Heart left ventricle (tissue), 16 donors: Measurements from ENCODE around the gene PRKCA. TPM values are rescaled to one million over a fixed set of nuclear protein-coding genes. Genes with fewer than 3 reads are reported as not detected.

Experiments
- ATAC-seq, 4 donors: fragments of 200-7000 bp; cut with Tn5 transposase; one replicate each; pipeline ENCODE4 v1.9.1; 2020 to 2022; ENCODE audit warnings: moderate library complexity in 4 of 4, mild to moderate bottlenecking in 3 of 4, moderate number of reproducible peaks in 1 of 4
- DNase-seq, 5 donors: peaks; one replicate each; pipeline ENCODE4 v3.0.0-alpha.2; 2020
- H3K27ac ChIP-seq, 12 donors: fragments of 200-600 bp; sonication (generic) in 4 of 12; one replicate each; pipeline versions ENCODE4 v1.5.0 to v1.8.0; 2016 to 2022; ENCODE audit warnings: mild to moderate bottlenecking in 2 of 12
- H3K27me3 ChIP-seq, 9 donors: fragments of 200-600 bp; sonication (generic) in 2 of 9; one replicate each; pipeline versions ENCODE4 v1.5.1 to v1.8.0; 2016 to 2022; ENCODE audit warnings: mild to moderate bottlenecking in 3 of 9
- H3K36me3 ChIP-seq, 9 donors: fragments of 200-600 bp; sonication (generic) in 2 of 9; one replicate each; pipeline versions ENCODE4 v1.5.0 to v1.8.0; 2018 to 2022; ENCODE audit warnings: mild to moderate bottlenecking in 2 of 9
- H3K4me1 ChIP-seq, 12 donors: fragments of 200-600 bp; sonication (generic) in 4 of 12; one replicate each; pipeline versions ENCODE4 v1.5.0 to v1.8.0; 2016 to 2022; ENCODE audit warnings: mild to moderate bottlenecking in 3 of 12
- H3K4me3 ChIP-seq, 12 donors: fragments of 200-600 bp; sonication (generic) in 4 of 12; one replicate each; pipeline versions ENCODE4 v1.5.0 to v1.8.0; 2017 to 2022; ENCODE audit warnings: mild to moderate bottlenecking in 9 of 12, moderate library complexity in 4 of 12
- H3K9me3 ChIP-seq, 12 donors: fragments of 200-600 bp; sonication (generic) in 4 of 12; one replicate each; pipeline versions ENCODE4 v1.5.0 to v1.8.0; 2016 to 2022; ENCODE audit warnings: mild to moderate bottlenecking in 1 of 12
- POLR2A ChIP-seq, 2 donors: fragments of 450-650 bp; IDR thresholded peaks; one replicate each; pipeline ENCODE4 v1.6.1; 2017; ENCODE audit warnings: antibody characterized with exemption in 2 of 2, mild to moderate bottlenecking in 2 of 2, moderate library complexity in 2 of 2
- WGBS, 4 donors: extraction: QIAGEN DNeasy Blood & Tissue Kit in 2 of 4; methylation state at CpG; one replicate each; pipeline versions ENCODE4 v1.1.5 to v1.1.7; 2013 to 2018; 5-methylcytosine and 5-hydroxymethylcytosine counted together
- intact Hi-C, 10 donors: fragments of 100-400 bp; cut with DNase I; formaldehyde crosslinking; loops; one replicate each; pipeline versions ENCODE4 v1.11.1 to v1.14.2; 2022
- polyA plus RNA-seq, 2 donors: library from polyadenylated mRNA; stranded (reverse); fragments of 200-250 nt; gene quantifications; one replicate each; pipeline ENCODE4 v1.2.3, GENCODE V29; 2013
- total RNA-seq, 9 donors: library from RNA; depleted of rRNA in 2 of 9; stranded (reverse); fragments of >200 nt in 2 of 9; fragmentation: NEBNext Ultra II Directional in 3 of 9; extraction: Animal tissue kit (Norgen Biotek cat#: 25700) in 3 of 9; gene quantifications; one replicate each; pipeline versions ENCODE4 v1.1.0 to v1.2.4, GENCODE V29; 2016 to 2023
- TF ChIP-seq, protein P1 (sequence below), 12 donors: fragments of 200-600 bp; sonication (generic) in 4 of 12; IDR thresholded peaks; one replicate each; pipeline versions ENCODE4 v1.5.0 to v1.8.0; 2018 to 2022; ENCODE audit warnings: antibody characterized with exemption in 12 of 12, mild to moderate bottlenecking in 5 of 12
- donor health status: ischemic (EF 13 %, LVEDD 7.1; RV severe dilation, severe dysfunction).
- donor health status: healthy with polysubstance abuse.
- donor health status: DM: no; HTN: yes; CAD: no.
- donor health status: DM: no; HTN: no; CAD: no.
- donor health status: ischemic (EF 25% LVEDD 6.9; RV normal size, moderate dysfunction).
- donor health status: ischemic (EF 25% LVEDD 5.7; RV mildly dilated, moderate dysfunction).
- donor health status: healthy.
- donor health status: DM: yes; HTN: yes; CAD: no.
- donor health status: ischemic (EF 35%, LVEDD 5.7; RV mildly dilated, moderate dysfunction).
- donor health status: nonischemic (EF 11% LVEDD 7.7; RV severe dilation, severe dysfunction).
- donor health status: DM: yes; HTN: yes; CAD: no.
- donor health status: PGD.
- donor health status: ischemic (EF 29% LVEDD 5.4; RV normal size, mild dysfunction).
- donor health status: nonischemic (EF 23%, LVEDD 6.1; RV moderate dilation, normal function).

Gene PRKCA
- total and polyA plus RNA-seq, 11 donors, result 3.4 to 26.8 (median 11.4) TPM

- Histone ChIP-seq H3K27ac (no peak overlapping the region), H3K27me3 (no peaks in the 10 kb centered on the region), H3K4me3 (no peak overlapping the region), H3K4me1 (peaks cover 0 to 13% (median 0%) of the 10 kb centered on the region in 12 donors), H3K9me3 (peaks cover 0 to 21% (median 0%) of the 10 kb centered on the region in 12 donors), H3K36me3 (no peaks in the 10 kb centered on the region)
- no peak for ATAC-seq
- TF ChIP-seq, protein P1, sequence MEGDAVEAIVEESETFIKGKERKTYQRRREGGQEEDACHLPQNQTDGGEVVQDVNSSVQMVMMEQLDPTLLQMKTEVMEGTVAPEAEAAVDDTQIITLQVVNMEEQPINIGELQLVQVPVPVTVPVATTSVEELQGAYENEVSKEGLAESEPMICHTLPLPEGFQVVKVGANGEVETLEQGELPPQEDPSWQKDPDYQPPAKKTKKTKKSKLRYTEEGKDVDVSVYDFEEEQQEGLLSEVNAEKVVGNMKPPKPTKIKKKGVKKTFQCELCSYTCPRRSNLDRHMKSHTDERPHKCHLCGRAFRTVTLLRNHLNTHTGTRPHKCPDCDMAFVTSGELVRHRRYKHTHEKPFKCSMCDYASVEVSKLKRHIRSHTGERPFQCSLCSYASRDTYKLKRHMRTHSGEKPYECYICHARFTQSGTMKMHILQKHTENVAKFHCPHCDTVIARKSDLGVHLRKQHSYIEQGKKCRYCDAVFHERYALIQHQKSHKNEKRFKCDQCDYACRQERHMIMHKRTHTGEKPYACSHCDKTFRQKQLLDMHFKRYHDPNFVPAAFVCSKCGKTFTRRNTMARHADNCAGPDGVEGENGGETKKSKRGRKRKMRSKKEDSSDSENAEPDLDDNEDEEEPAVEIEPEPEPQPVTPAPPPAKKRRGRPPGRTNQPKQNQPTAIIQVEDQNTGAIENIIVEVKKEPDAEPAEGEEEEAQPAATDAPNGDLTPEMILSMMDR (IDR thresholded peaks at IDR 0.05), result no peak
- no peak for TF ChIP-seq POLR2A (IDR thresholded peaks at IDR 0.05)
- 71 to 80% (median 75%) methylated on average over 5 of the region's 5 CpGs for WGBS, 4 donors
- DNase-seq, result no peak
- intact Hi-C loops, result no loop called here
These were observed 247.4 kb downstream of the PRKCA start for GRCh38 chr17:66549731-66550207.

DNA sequence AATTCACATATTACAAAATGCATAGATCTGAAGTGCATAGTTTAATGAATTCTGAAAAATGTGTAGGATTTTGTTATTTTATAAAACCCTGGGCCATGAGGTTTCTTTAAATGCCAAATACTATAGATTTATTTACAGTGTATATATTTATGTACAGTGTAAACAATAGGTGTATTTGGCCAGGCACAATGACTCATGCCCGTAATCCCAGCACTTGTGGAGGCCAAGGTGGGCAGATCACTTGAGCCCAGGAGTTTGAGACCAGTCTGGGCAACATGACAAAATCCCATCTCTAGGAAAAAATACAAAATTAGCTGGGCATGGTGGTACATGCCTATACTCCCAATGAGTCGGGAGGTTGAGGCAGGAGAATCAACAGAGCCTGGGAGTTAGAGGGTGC, 249.4 kb downstream of the PRKCA start:
- no peak overlapping the region for H3K4me3 ChIP-seq
- no peak for DNase-seq
- no peaks in the 10 kb centered on the region for H3K36me3 ChIP-seq
- H3K27ac ChIP-seq, result no peak overlapping the region
- intact Hi-C loops, result no loop called here
- TF ChIP-seq, protein P1 (IDR thresholded peaks at IDR 0.05), result no peak
- no peak for TF ChIP-seq POLR2A (IDR thresholded peaks at IDR 0.05)
- no peaks in the 10 kb centered on the region for H3K27me3 ChIP-seq
- H3K9me3 ChIP-seq, result peaks cover 0 to 6% (median 0%) of the 10 kb centered on the region in 12 donors
- 93 to 96% (median 95%) methylated on average over 2 of the region's 2 CpGs for WGBS, 4 donors
- no peak for ATAC-seq
- peaks cover 0 to 13% (median 0%) of the 10 kb centered on the region in 12 donors for H3K4me1 ChIP-seq

GRCh38 chr17:66552371-66552770, 250.0 kb downstream of the PRKCA start:
- intact Hi-C loops, result no loop called here
- peaks cover 0 to 6% (median 0%) of the 10 kb centered on the region in 12 donors for H3K9me3 ChIP-seq
- peaks cover 0 to 13% (median 0%) of the 10 kb centered on the region in 12 donors for H3K4me1 ChIP-seq
- no peaks in the 10 kb centered on the region for H3K36me3 ChIP-seq
- WGBS, 4 donors, result 93 to 98% (median 95%) methylated on average over 7 of the region's 7 CpGs
- DNase-seq (no peak), ATAC-seq (no peak)
- no peak overlapping the region for H3K4me3 ChIP-seq
- TF ChIP-seq, protein P1 (IDR thresholded peaks at IDR 0.05), result no peak
- no peak for TF ChIP-seq POLR2A (IDR thresholded peaks at IDR 0.05)
- H3K27me3 ChIP-seq, result no peaks in the 10 kb centered on the region
- H3K27ac ChIP-seq, result no peak overlapping the region

DNA sequence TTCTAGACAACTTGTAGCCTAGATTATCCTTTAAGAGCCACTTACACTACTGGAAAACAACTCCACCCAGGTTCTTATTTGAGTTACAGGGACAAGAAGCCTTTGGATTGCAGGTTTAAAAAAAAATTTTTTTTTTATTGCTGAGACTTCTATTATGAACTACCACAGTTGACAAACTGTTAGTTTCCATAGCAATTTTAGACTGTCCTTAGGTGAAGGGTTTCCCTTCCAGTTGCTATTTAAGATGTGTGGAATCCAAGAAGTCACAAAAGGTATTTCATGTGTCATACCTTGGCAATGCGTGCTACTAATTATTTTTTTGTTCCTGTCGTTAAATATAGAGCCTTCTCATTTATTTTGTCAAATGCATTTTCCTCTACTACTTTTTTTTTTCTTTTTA, 253.2 kb downstream of the PRKCA start:
- TF ChIP-seq, protein P1 (IDR thresholded peaks at IDR 0.05), result no peak
- TF ChIP-seq POLR2A (IDR thresholded peaks at IDR 0.05), result no peak
- H3K4me1 ChIP-seq, result peaks cover 0 to 7% (median 0%) of the 10 kb centered on the region in 12 donors
- no peak overlapping the region for H3K4me3 ChIP-seq
- no peak overlapping the region for H3K27ac ChIP-seq
- DNase-seq, result no peak
- intact Hi-C loops, result no loop called here
- ATAC-seq, result no peak
- peaks cover 0 to 7% (median 0%) of the 10 kb centered on the region in 12 donors for H3K9me3 ChIP-seq
- no peaks in the 10 kb centered on the region for H3K36me3 ChIP-seq
- WGBS, 4 donors, result 67 to 82% (median 68%) methylated on average over 2 of the region's 2 CpGs
- H3K27me3 ChIP-seq, result no peaks in the 10 kb centered on the region
